ENCODE results near the gene CHST8. TPM values are rescaled to one million over a fixed set of nuclear protein-coding genes. Genes with fewer than 3 reads are reported as not detected.

CHST8 gene
- total RNA-seq, 2 donors from 2014 or later = 1.6 to 3.8 TPM

- Mint-ChIP-seq H3K4me1 (peaks cover under 1% of the 10 kb centered on the region), H3K4me3 (no peak overlapping the region), H3K36me3 (ENCODE audit: low read depth) (no peaks in the 10 kb centered on the region), H3K9me3 (no peaks in the 10 kb centered on the region), H3K27ac (no peak overlapping the region), H3K27me3 (ENCODE audit: insufficient read depth) (no peaks in the 10 kb centered on the region)
- H3K27me3 ChIP-seq (ENCODE audit: control insufficient read depth, insufficient read depth, low read length, poor library complexity, severe bottlenecking) = no peaks in the 10 kb centered on the region
- no peaks in the 10 kb centered on the region for H3K9me3 ChIP-seq (ENCODE audit: control insufficient read depth, low read length)
- no peak for DNase-seq
- WGBS, 2 experiments (ENCODE audit: insufficient coverage in 1 of 2, insufficient read length in 1 of 2) = 83 to 90% methylated on average over 2 to 14 of the region's 14 CpGs
- H3K4me1 ChIP-seq (ENCODE audit: control insufficient read depth, insufficient read depth, low read length) = no peaks in the 10 kb centered on the region
- H3K4me3 ChIP-seq (ENCODE audit: low read length) = no peak overlapping the region
- no peak overlapping the region for H3K9ac ChIP-seq (ENCODE audit: extremely low read depth, low read length, poor library complexity, severe bottlenecking)
- no peaks in the 10 kb centered on the region for H3K36me3 ChIP-seq (ENCODE audit: control insufficient read depth, insufficient read depth, low read length)
- no peak for TF ChIP-seq CTCF (conservative IDR thresholded peaks at IDR 0.05)
- H3K27ac ChIP-seq (ENCODE audit: low read depth, low read length) = no peak overlapping the region
Observed at GRCh38 chr19:33698576-33699435, 77.1 kb downstream of the CHST8 start.

- no peak overlapping the region for H3K9ac ChIP-seq (ENCODE audit: extremely low read depth, low read length, poor library complexity, severe bottlenecking)
- no peak for TF ChIP-seq CTCF (conservative IDR thresholded peaks at IDR 0.05)
- Mint-ChIP-seq H3K4me1 (no peaks in the 10 kb centered on the region), H3K9me3 (no peaks in the 10 kb centered on the region), H3K27ac (no peak overlapping the region), H3K27me3 (ENCODE audit: insufficient read depth) (no peaks in the 10 kb centered on the region), H3K4me3 (no peak overlapping the region), H3K36me3 (ENCODE audit: low read depth) (no peaks in the 10 kb centered on the region)
- H3K4me3 ChIP-seq (ENCODE audit: low read length) = no peak overlapping the region
- no peaks in the 10 kb centered on the region for H3K9me3 ChIP-seq (ENCODE audit: control insufficient read depth, low read length)
- H3K36me3 ChIP-seq (ENCODE audit: control insufficient read depth, insufficient read depth, low read length) = no peaks in the 10 kb centered on the region
- H3K27me3 ChIP-seq (ENCODE audit: control insufficient read depth, insufficient read depth, low read length, poor library complexity, severe bottlenecking) = no peaks in the 10 kb centered on the region
- no peak overlapping the region for H3K27ac ChIP-seq (ENCODE audit: low read depth, low read length)
- WGBS, 2 experiments (ENCODE audit: insufficient coverage in 1 of 2, insufficient read length in 1 of 2) = 94 to 97% methylated on average over 10 to 13 of the region's 13 CpGs
- DNase-seq = no peak
- H3K4me1 ChIP-seq (ENCODE audit: control insufficient read depth, insufficient read depth, low read length) = no peaks in the 10 kb centered on the region
Observed at GRCh38 chr19:33699754-33700407, 78.1 kb downstream of the CHST8 start.

- WGBS, 2 experiments (ENCODE audit: insufficient coverage in 1 of 2, insufficient read length in 1 of 2) = 90 to 100% methylated on average over 2 to 8 of the region's 8 CpGs
- H3K36me3 Mint-ChIP-seq (ENCODE audit: low read depth) = no peaks in the 10 kb centered on the region
- H3K4me1 ChIP-seq (ENCODE audit: control insufficient read depth, insufficient read depth, low read length) = no peaks in the 10 kb centered on the region
- no peak overlapping the region for H3K4me3 ChIP-seq (ENCODE audit: low read length)
- TF ChIP-seq CTCF (conservative IDR thresholded peaks at IDR 0.05) = no peak
- H3K4me3 Mint-ChIP-seq = no peak overlapping the region
- H3K9me3 ChIP-seq (ENCODE audit: control insufficient read depth, low read length) = no peaks in the 10 kb centered on the region
- H3K4me1 Mint-ChIP-seq = no peaks in the 10 kb centered on the region
- H3K9ac ChIP-seq (ENCODE audit: extremely low read depth, low read length, poor library complexity, severe bottlenecking) = no peak overlapping the region
- no peak overlapping the region for H3K27ac ChIP-seq (ENCODE audit: low read depth, low read length)
- H3K27me3 Mint-ChIP-seq (ENCODE audit: insufficient read depth) = no peaks in the 10 kb centered on the region
- no peaks in the 10 kb centered on the region for H3K9me3 Mint-ChIP-seq
- no peak overlapping the region for H3K27ac Mint-ChIP-seq
- no peaks in the 10 kb centered on the region for H3K27me3 ChIP-seq (ENCODE audit: control insufficient read depth, insufficient read depth, low read length, poor library complexity, severe bottlenecking)
- DNase-seq = no peak
- H3K36me3 ChIP-seq (ENCODE audit: control insufficient read depth, insufficient read depth, low read length) = no peaks in the 10 kb centered on the region
Observed at GRCh38 chr19:33700408-33701013, 78.8 kb downstream of the CHST8 start.

Data from endodermal cell (in vitro differentiated cells).